Measurements from ENCODE around the gene TGFBR3. TPM values are rescaled to one million over a fixed set of nuclear protein-coding genes. Genes with fewer than 3 reads are reported as not detected.

TGFBR3 gene
- total RNA-seq, 1 donor from 2014 or later = 7.4 TPM

GRCh38 chr1:91715416-91716000, 170.4 kb downstream of the TGFBR3 start:
- no peak overlapping the region for H3K27ac Mint-ChIP-seq

GRCh38 chr1:91714867-91715381, 171.0 kb downstream of the TGFBR3 start:
- Mint-ChIP-seq H3K4me3 (no peak overlapping the region), H3K27me3 (no peaks in the 10 kb centered on the region), H3K4me1 (peaks cover 32% of the 10 kb centered on the region), H3K36me3 (ENCODE audit: low read depth) (peaks cover 40% of the 10 kb centered on the region), H3K9me3 (no peaks in the 10 kb centered on the region), H3K27ac (no peak overlapping the region)
- intact Hi-C loops (cut with micrococcal nuclease) = loop anchor here (5.0 to 10.0 kb wide), 2 partner anchors 123 to 590 kb away; no protein-coding TSS in a partner anchor
- no peak for DNase-seq

More at GRCh38 chr1:91715416-91716000, 170.4 kb downstream of the TGFBR3 start:
- intact Hi-C loops (cut with micrococcal nuclease) = loop anchor here (10.0 kb wide), 1 partner anchor 591 kb away; no protein-coding TSS in a partner anchor
- DNase-seq = no peak
- Mint-ChIP-seq H3K4me1 (peaks cover 29% of the 10 kb centered on the region), H3K27me3 (no peaks in the 10 kb centered on the region), H3K4me3 (no peak overlapping the region), H3K36me3 (ENCODE audit: low read depth) (peaks cover 42% of the 10 kb centered on the region), H3K9me3 (no peaks in the 10 kb centered on the region)

- H3K36me3 Mint-ChIP-seq (ENCODE audit: low read depth) = peaks cover 29% of the 10 kb centered on the region
- peak; percentile 85 for DNase-seq
- no peaks in the 10 kb centered on the region for H3K9me3 Mint-ChIP-seq
- no peaks in the 10 kb centered on the region for H3K27me3 Mint-ChIP-seq
- intact Hi-C loops (cut with micrococcal nuclease) = loop anchor here (1.0 to 10.0 kb wide), 10 partner anchors 16 to 588 kb away; no protein-coding TSS in a partner anchor
- peak overlapping the region; percentile 88 for H3K27ac Mint-ChIP-seq
- peak overlapping the region; percentile 55 for H3K4me3 Mint-ChIP-seq
- H3K4me1 Mint-ChIP-seq = peaks cover 35% of the 10 kb centered on the region
Observed at GRCh38 chr1:91712981-91713841, 172.7 kb downstream of the TGFBR3 start.

- DNase-seq = no peak
- intact Hi-C loops (cut with micrococcal nuclease) = loop anchor here (2.0 to 10.0 kb wide), 3 partner anchors 120 to 588 kb away; no protein-coding TSS in a partner anchor
- Mint-ChIP-seq H3K27ac (peak overlapping the region; percentile 88), H3K4me3 (peak overlapping the region; percentile 16), H3K9me3 (no peaks in the 10 kb centered on the region), H3K36me3 (ENCODE audit: low read depth) (peaks cover 31% of the 10 kb centered on the region), H3K27me3 (no peaks in the 10 kb centered on the region), H3K4me1 (peaks cover 36% of the 10 kb centered on the region)
Observed at GRCh38 chr1:91712393-91712792, 173.6 kb downstream of the TGFBR3 start.

GRCh38 chr1:91711504-91712247, 174.3 kb downstream of the TGFBR3 start:
- intact Hi-C loops (cut with micrococcal nuclease) = loop anchor here (2.0 to 10.0 kb wide), 3 partner anchors 119 to 587 kb away; no protein-coding TSS in a partner anchor
- peaks cover 35% of the 10 kb centered on the region for H3K36me3 Mint-ChIP-seq (ENCODE audit: low read depth)
- H3K4me1 Mint-ChIP-seq = peaks cover 40% of the 10 kb centered on the region
- DNase-seq = no peak
- H3K27ac Mint-ChIP-seq = peak overlapping the region; percentile 39
- H3K4me3 Mint-ChIP-seq = no peak overlapping the region
- H3K27me3 Mint-ChIP-seq = no peaks in the 10 kb centered on the region
- H3K9me3 Mint-ChIP-seq = peaks cover 3% of the 10 kb centered on the region

- H3K9me3 Mint-ChIP-seq = peaks cover 3% of the 10 kb centered on the region
- H3K36me3 Mint-ChIP-seq (ENCODE audit: low read depth) = peaks cover 35% of the 10 kb centered on the region
- intact Hi-C loops (cut with micrococcal nuclease) = loop anchor here (5.0 to 10.0 kb wide), 2 partner anchors 118 to 585 kb away; no protein-coding TSS in a partner anchor
- H3K27me3 Mint-ChIP-seq = no peaks in the 10 kb centered on the region
- H3K4me1 Mint-ChIP-seq = peaks cover 38% of the 10 kb centered on the region
- H3K4me3 Mint-ChIP-seq = no peak overlapping the region
- DNase-seq = no peak
- no peak overlapping the region for H3K27ac Mint-ChIP-seq
Observed at GRCh38 chr1:91710261-91710660, 175.7 kb downstream of the TGFBR3 start.

- Mint-ChIP-seq H3K27ac (no peak overlapping the region), H3K36me3 (ENCODE audit: low read depth) (peaks cover 38% of the 10 kb centered on the region), H3K4me3 (no peak overlapping the region), H3K4me1 (peaks cover 34% of the 10 kb centered on the region), H3K9me3 (peaks cover 3% of the 10 kb centered on the region), H3K27me3 (no peaks in the 10 kb centered on the region)
- intact Hi-C loops (cut with micrococcal nuclease) = no loop called here
- DNase-seq = no peak
Observed at GRCh38 chr1:91708691-91709090, 177.3 kb downstream of the TGFBR3 start.

GRCh38 chr1:91707890-91708218, 178.1 kb downstream of the TGFBR3 start:
- H3K9me3 Mint-ChIP-seq = peaks cover 3% of the 10 kb centered on the region
- H3K4me3 Mint-ChIP-seq = no peak overlapping the region
- intact Hi-C loops (cut with micrococcal nuclease) = no loop called here
- H3K27ac Mint-ChIP-seq = no peak overlapping the region
- no peaks in the 10 kb centered on the region for H3K27me3 Mint-ChIP-seq
- H3K36me3 Mint-ChIP-seq (ENCODE audit: low read depth) = peaks cover 39% of the 10 kb centered on the region
- DNase-seq = no peak
- H3K4me1 Mint-ChIP-seq = peaks cover 27% of the 10 kb centered on the region

- intact Hi-C loops (cut with micrococcal nuclease) = no loop called here
- Mint-ChIP-seq H3K4me1 (peaks cover 21% of the 10 kb centered on the region), H3K4me3 (no peak overlapping the region), H3K27me3 (no peaks in the 10 kb centered on the region), H3K27ac (no peak overlapping the region), H3K36me3 (ENCODE audit: low read depth) (peaks cover 38% of the 10 kb centered on the region), H3K9me3 (peaks cover 3% of the 10 kb centered on the region)
- no peak for DNase-seq
Observed at GRCh38 chr1:91707114-91707889, 178.6 kb downstream of the TGFBR3 start.

- Mint-ChIP-seq H3K4me1 (peaks cover 15% of the 10 kb centered on the region), H3K9me3 (peaks cover 9% of the 10 kb centered on the region)
Observed at GRCh38 chr1:91706140-91706957, 179.6 kb downstream of the TGFBR3 start.

GRCh38 chr1:91704746-91705145, 181.2 kb downstream of the TGFBR3 start:
- Mint-ChIP-seq H3K4me1 (peaks cover 8% of the 10 kb centered on the region), H3K36me3 (ENCODE audit: low read depth) (peaks cover 34% of the 10 kb centered on the region), H3K4me3 (no peak overlapping the region), H3K9me3 (peaks cover 13% of the 10 kb centered on the region), H3K27me3 (no peaks in the 10 kb centered on the region), H3K27ac (no peak overlapping the region)
- intact Hi-C loops (cut with micrococcal nuclease) = no loop called here
- DNase-seq = no peak

More at GRCh38 chr1:91706140-91706957, 179.6 kb downstream of the TGFBR3 start:
- no peak for DNase-seq
- intact Hi-C loops (cut with micrococcal nuclease) = no loop called here
- no peaks in the 10 kb centered on the region for H3K27me3 Mint-ChIP-seq
- no peak overlapping the region for H3K4me3 Mint-ChIP-seq
- H3K36me3 Mint-ChIP-seq (ENCODE audit: low read depth) = peaks cover 32% of the 10 kb centered on the region
- no peak overlapping the region for H3K27ac Mint-ChIP-seq

- peaks cover 31% of the 10 kb centered on the region for H3K36me3 Mint-ChIP-seq (ENCODE audit: low read depth)
- H3K4me3 Mint-ChIP-seq = no peak overlapping the region
- no peak for DNase-seq
- intact Hi-C loops (cut with micrococcal nuclease) = no loop called here
- H3K27me3 Mint-ChIP-seq = no peaks in the 10 kb centered on the region
- peaks cover 14% of the 10 kb centered on the region for H3K4me1 Mint-ChIP-seq
- peaks cover 13% of the 10 kb centered on the region for H3K9me3 Mint-ChIP-seq
- H3K27ac Mint-ChIP-seq = no peak overlapping the region
Observed at GRCh38 chr1:91703095-91703494, 182.9 kb downstream of the TGFBR3 start.
